ENCODE data around the gene NPTX1.

NPTX1 gene

DNA sequence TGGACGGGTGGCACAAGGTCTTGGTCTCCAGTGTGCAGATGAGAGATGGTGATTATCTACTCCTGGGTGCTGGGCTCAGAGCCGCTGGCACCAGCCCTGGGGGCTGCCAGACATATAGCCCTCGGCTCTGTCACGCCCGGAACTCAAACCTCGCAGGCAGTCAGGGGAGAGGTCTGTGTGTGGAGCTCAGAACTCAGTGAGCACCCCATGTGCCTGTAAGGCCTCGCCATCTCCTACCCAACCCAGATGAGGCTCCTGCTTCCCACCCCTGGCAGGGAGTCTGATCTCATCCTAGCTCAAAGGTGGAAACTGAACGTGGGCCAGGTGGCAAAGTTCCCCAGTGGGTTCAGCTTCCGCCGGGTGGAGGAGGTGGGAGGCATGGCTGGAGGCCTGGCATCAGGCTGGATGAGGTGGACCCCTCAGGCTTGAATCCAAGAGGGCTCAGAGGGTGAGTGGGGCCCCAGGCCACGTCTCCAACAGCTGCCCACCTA lies 22.6 kb upstream of the NPTX1 start:
- no peak for DNase-seq (ENCODE audit: extremely low spot score)
- no peak for TF ChIP-seq TARDBP (IDR thresholded peaks at IDR 0.05)
- no peak for TF ChIP-seq FOXM1 (IDR thresholded peaks at IDR 0.05; ENCODE audit: borderline replicate concordance)
- no peak for TF ChIP-seq LEF1 (IDR thresholded peaks at IDR 0.05; ENCODE audit: borderline replicate concordance)
- no peak for TF ChIP-seq CTBP1 (IDR thresholded peaks at IDR 0.05; ENCODE audit: borderline replicate concordance)
- no peak for TF ChIP-seq NFRKB (IDR thresholded peaks at IDR 0.05)
- TF ChIP-seq FOXA1 (IDR thresholded peaks at IDR 0.05): no peak
- TF ChIP-seq BHLHE40 (IDR thresholded peaks at IDR 0.05; ENCODE audit: borderline replicate concordance): no peak
- no peak for TF ChIP-seq ARNT (IDR thresholded peaks at IDR 0.05)
- TF ChIP-seq SUZ12 (IDR thresholded peaks at IDR 0.05): no peak
- no peak for TF ChIP-seq ELF4 (IDR thresholded peaks at IDR 0.05)
- no peak for TF ChIP-seq ZNF384 (IDR thresholded peaks at IDR 0.05)
- TF ChIP-seq HDGF (IDR thresholded peaks at IDR 0.05; ENCODE audit: borderline replicate concordance): no peak
- ChIA-PET POLR2A (no interaction called here), CTCF (no interaction called here)

- ChIA-PET CTCF (no interaction called here), POLR2A (interaction anchor here (1.8 kb wide), 1 partner anchor 44 kb away, joined by 6 read pairs; no protein-coding TSS in a partner anchor)
- DNase-seq (ENCODE audit: extremely low spot score): no peak
- no peak for TF ChIP-seq ELF4 (IDR thresholded peaks at IDR 0.05)
- TF ChIP-seq ZNF384 (IDR thresholded peaks at IDR 0.05): no peak
- no peak for TF ChIP-seq HDGF (IDR thresholded peaks at IDR 0.05; ENCODE audit: borderline replicate concordance)
- TF ChIP-seq L3MBTL2 (conservative IDR thresholded peaks at IDR 0.05): no peak
- TF ChIP-seq BHLHE40 (IDR thresholded peaks at IDR 0.05; ENCODE audit: borderline replicate concordance): no peak
- TF ChIP-seq, protein P1, sequence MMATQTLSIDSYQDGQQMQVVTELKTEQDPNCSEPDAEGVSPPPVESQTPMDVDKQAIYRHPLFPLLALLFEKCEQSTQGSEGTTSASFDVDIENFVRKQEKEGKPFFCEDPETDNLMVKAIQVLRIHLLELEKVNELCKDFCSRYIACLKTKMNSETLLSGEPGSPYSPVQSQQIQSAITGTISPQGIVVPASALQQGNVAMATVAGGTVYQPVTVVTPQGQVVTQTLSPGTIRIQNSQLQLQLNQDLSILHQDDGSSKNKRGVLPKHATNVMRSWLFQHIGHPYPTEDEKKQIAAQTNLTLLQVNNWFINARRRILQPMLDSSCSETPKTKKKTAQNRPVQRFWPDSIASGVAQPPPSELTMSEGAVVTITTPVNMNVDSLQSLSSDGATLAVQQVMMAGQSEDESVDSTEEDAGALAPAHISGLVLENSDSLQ (IDR thresholded peaks at IDR 0.05): no peak
- TF ChIP-seq CTBP1 (IDR thresholded peaks at IDR 0.05; ENCODE audit: borderline replicate concordance): no peak
- no peak for TF ChIP-seq LEF1 (IDR thresholded peaks at IDR 0.05; ENCODE audit: borderline replicate concordance)
- no peak for TF ChIP-seq TARDBP (IDR thresholded peaks at IDR 0.05)
- TF ChIP-seq SUZ12 (IDR thresholded peaks at IDR 0.05): no peak
- TF ChIP-seq FOXK2 (IDR thresholded peaks at IDR 0.05): no peak
- no peak for TF ChIP-seq FOXM1 (IDR thresholded peaks at IDR 0.05; ENCODE audit: borderline replicate concordance)
- TF ChIP-seq NFRKB (IDR thresholded peaks at IDR 0.05): no peak
- TF ChIP-seq SP1 (IDR thresholded peaks at IDR 0.05): no peak
- TF ChIP-seq FOXA1 (IDR thresholded peaks at IDR 0.05): no peak
- TF ChIP-seq ARNT (IDR thresholded peaks at IDR 0.05): no peak
Observed at GRCh38 chr17:80498242-80498919, 22.0 kb upstream of the NPTX1 start.

- DNase-seq (ENCODE audit: extremely low spot score): no peak
- ChIA-PET CTCF (no interaction called here), POLR2A (interaction anchor here (1.8 kb wide), 1 partner anchor 43 kb away, joined by 6 read pairs; no protein-coding TSS in a partner anchor)
- TF ChIP-seq ARNT (IDR thresholded peaks at IDR 0.05) (no peak), SP1 (IDR thresholded peaks at IDR 0.05) (no peak), LEF1 (IDR thresholded peaks at IDR 0.05; ENCODE audit: borderline replicate concordance) (no peak), NFRKB (IDR thresholded peaks at IDR 0.05) (no peak), SUZ12 (IDR thresholded peaks at IDR 0.05) (no peak), ZNF384 (IDR thresholded peaks at IDR 0.05) (no peak), CTBP1 (IDR thresholded peaks at IDR 0.05; ENCODE audit: borderline replicate concordance) (no peak), ELF4 (IDR thresholded peaks at IDR 0.05) (no peak), FOXM1 (IDR thresholded peaks at IDR 0.05; ENCODE audit: borderline replicate concordance) (no peak), L3MBTL2 (conservative IDR thresholded peaks at IDR 0.05) (no peak), FOXK2 (IDR thresholded peaks at IDR 0.05) (no peak), HDGF (IDR thresholded peaks at IDR 0.05; ENCODE audit: borderline replicate concordance) (no peak), BHLHE40 (IDR thresholded peaks at IDR 0.05; ENCODE audit: borderline replicate concordance) (no peak), TARDBP (IDR thresholded peaks at IDR 0.05) (no peak), FOXA1 (IDR thresholded peaks at IDR 0.05) (no peak)
- TF ChIP-seq, protein P1 (IDR thresholded peaks at IDR 0.05): no peak
Observed at GRCh38 chr17:80497726-80498241, 21.4 kb upstream of the NPTX1 start.

GRCh38 chr17:80494547-80494946 lies 18.1 kb upstream of the NPTX1 start:
- no peak for TF ChIP-seq SP1 (IDR thresholded peaks at IDR 0.05)
- no peak for TF ChIP-seq SUZ12 (IDR thresholded peaks at IDR 0.05)
- no peak for TF ChIP-seq BHLHE40 (IDR thresholded peaks at IDR 0.05; ENCODE audit: borderline replicate concordance)
- TF ChIP-seq CTBP1 (IDR thresholded peaks at IDR 0.05; ENCODE audit: borderline replicate concordance): no peak
- TF ChIP-seq NFRKB (IDR thresholded peaks at IDR 0.05): no peak
- TF ChIP-seq FOXA1 (IDR thresholded peaks at IDR 0.05): no peak
- no peak for TF ChIP-seq HDGF (IDR thresholded peaks at IDR 0.05; ENCODE audit: borderline replicate concordance)
- TF ChIP-seq, protein P1 (IDR thresholded peaks at IDR 0.05): no peak
- TF ChIP-seq ELF4 (IDR thresholded peaks at IDR 0.05): no peak
- TF ChIP-seq FOXK2 (IDR thresholded peaks at IDR 0.05): no peak
- no peak for TF ChIP-seq LEF1 (IDR thresholded peaks at IDR 0.05; ENCODE audit: borderline replicate concordance)
- DNase-seq (ENCODE audit: extremely low spot score): no peak
- ChIA-PET POLR2A (no interaction called here), CTCF (no interaction called here)

DNA sequence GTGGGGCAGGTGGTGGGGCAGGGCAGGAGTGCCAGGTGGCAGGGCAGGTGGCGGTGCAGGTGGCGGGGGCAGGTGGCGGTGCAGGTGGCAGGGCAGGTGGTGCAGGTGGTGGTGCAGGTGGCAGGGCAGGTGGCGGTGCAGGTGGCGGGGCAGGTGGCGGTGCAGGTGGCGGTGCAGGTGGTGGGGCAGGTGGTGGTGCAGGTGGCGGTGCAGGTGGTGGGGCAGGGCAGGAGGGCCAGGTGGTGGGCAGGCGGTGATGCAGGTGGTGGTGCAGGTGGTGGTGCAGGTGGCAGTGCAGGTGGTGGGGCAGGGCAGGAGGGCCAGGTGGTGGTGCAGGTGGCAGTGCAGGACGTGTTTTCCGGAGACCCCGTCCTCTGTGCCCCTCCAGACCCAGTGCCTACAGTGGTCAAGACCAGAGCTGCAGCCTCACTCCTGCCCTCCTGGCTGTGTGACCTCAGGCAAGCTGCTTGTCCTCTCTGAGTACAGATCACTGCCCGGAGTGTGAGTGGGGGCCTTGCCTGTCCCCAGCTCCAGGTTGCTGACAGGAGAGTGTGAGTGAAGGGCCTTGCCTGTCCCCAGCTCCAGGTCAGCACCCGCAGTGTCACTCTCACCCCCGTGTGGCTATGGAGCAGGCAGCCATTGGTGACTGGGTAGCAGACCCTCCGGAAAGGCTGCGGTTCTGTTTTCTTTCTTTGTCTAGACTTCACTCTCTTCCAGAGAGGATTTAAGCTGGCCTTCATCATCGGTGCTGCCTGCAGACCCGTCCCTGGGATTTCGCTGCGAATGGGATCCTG lies 16.1 kb upstream of the NPTX1 start:
- POLR2A ChIA-PET: interaction anchor here (1.2 to 2.0 kb wide), 2 partner anchors 16 to 38 kb away, joined by 3 to 7 read pairs; partner anchors contain the start of gene NPTX1
- no peak for DNase-seq (ENCODE audit: extremely low spot score)
- CTCF ChIA-PET: no interaction called here
- no peak for TF ChIP-seq FOXA1 (IDR thresholded peaks at IDR 0.05)
- no peak for TF ChIP-seq TARDBP (IDR thresholded peaks at IDR 0.05)
- no peak for TF ChIP-seq NFRKB (IDR thresholded peaks at IDR 0.05)
- TF ChIP-seq SUZ12 (IDR thresholded peaks at IDR 0.05): no peak
- TF ChIP-seq, protein P1 (IDR thresholded peaks at IDR 0.05): no peak

All from HEK293T (cell line).